Lower lobe of right lung (tissue), 2 donors: Measurements from ENCODE around the gene LGR6. TPM values are rescaled to one million over a fixed set of nuclear protein-coding genes. Genes with fewer than 3 reads are reported as not detected.

Source experiments
- ATAC-seq, 2 donors: fragments of 200-7000 bp; cut with Tn5 transposase; one replicate each; pipeline ENCODE4 v1.9.1; 2020 to 2022; ENCODE audit warnings: mild to moderate bottlenecking in 2 of 2, moderate library complexity in 2 of 2
- DNase-seq: peaks from one replicate; pipeline ENCODE4 v3.0.0-alpha.2; 2020
- H3K27ac ChIP-seq: fragments of 200-600 bp; one replicate; pipeline ENCODE4 v1.8.0; 2022
- H3K27me3 ChIP-seq: fragments of 200-600 bp; one replicate; pipeline ENCODE4 v1.8.0; 2022; ENCODE audit warnings: low read depth
- H3K36me3 ChIP-seq: fragments of 200-600 bp; one replicate; pipeline ENCODE4 v1.8.0; 2022; ENCODE audit warnings: mild to moderate bottlenecking
- H3K4me1 ChIP-seq: fragments of 200-600 bp; one replicate; pipeline ENCODE4 v1.8.0; 2022
- H3K4me3 ChIP-seq: fragments of 200-600 bp; one replicate; pipeline ENCODE4 v1.8.0; 2022; ENCODE audit warnings: mild to moderate bottlenecking
- H3K9me3 ChIP-seq: fragments of 200-600 bp; one replicate; pipeline ENCODE4 v1.8.0; 2022
- intact Hi-C: fragments of 100-400 bp; cut with DNase I; formaldehyde crosslinking; loops from one replicate; pipeline ENCODE4 v1.11.0; 2022
- total RNA-seq: library from RNA; stranded (reverse); fragmentation: NEBNext Ultra II Directional; extraction: Animal tissue kit (Norgen Biotek cat#: 25700); gene quantifications from one replicate; pipeline ENCODE4 v1.2.1, GENCODE V29; 2021
- TF ChIP-seq, protein P1 (sequence below): fragments of 200-600 bp; IDR thresholded peaks from one replicate; pipeline ENCODE4 v1.8.0; 2022; ENCODE audit warnings: antibody characterized with exemption, mild to moderate bottlenecking
- donor health status: DM: no; HTN: yes; CAD: no; lungs with severe emphysema.

The LGR6 gene
- total RNA-seq, 1 donor from 2014 or later = 1.7 TPM

DNA sequence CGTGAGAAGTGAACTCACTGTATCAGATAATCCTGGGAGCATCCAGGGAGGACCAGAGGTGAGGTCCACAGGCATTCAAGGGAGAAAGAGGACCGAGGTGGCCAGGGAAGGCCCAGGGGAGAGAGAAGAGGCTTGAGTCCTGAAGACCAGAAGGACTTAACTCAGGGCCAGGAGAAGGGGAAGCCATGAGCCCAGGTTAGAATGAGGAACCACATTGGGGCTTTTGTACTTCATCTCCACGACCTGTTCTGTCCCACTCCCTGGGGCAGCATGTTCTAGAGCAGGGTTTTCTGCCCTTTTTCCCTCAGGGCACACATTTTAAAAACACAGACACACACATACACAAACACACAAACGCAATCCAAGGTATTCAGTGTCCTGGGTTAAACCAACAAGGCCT, 8.4 kb downstream of the LGR6 start:
- no peak overlapping the region for H3K4me3 ChIP-seq
- no peaks in the 10 kb centered on the region for H3K9me3 ChIP-seq
- intact Hi-C loops = no loop called here
- H3K27ac ChIP-seq = no peak overlapping the region
- TF ChIP-seq, protein P1, sequence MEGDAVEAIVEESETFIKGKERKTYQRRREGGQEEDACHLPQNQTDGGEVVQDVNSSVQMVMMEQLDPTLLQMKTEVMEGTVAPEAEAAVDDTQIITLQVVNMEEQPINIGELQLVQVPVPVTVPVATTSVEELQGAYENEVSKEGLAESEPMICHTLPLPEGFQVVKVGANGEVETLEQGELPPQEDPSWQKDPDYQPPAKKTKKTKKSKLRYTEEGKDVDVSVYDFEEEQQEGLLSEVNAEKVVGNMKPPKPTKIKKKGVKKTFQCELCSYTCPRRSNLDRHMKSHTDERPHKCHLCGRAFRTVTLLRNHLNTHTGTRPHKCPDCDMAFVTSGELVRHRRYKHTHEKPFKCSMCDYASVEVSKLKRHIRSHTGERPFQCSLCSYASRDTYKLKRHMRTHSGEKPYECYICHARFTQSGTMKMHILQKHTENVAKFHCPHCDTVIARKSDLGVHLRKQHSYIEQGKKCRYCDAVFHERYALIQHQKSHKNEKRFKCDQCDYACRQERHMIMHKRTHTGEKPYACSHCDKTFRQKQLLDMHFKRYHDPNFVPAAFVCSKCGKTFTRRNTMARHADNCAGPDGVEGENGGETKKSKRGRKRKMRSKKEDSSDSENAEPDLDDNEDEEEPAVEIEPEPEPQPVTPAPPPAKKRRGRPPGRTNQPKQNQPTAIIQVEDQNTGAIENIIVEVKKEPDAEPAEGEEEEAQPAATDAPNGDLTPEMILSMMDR = no peak
- DNase-seq = no peak
- H3K36me3 ChIP-seq = no peaks in the 10 kb centered on the region
- no peak for ATAC-seq
- H3K4me1 ChIP-seq = no peaks in the 10 kb centered on the region
- H3K27me3 ChIP-seq = no peaks in the 10 kb centered on the region

DNA sequence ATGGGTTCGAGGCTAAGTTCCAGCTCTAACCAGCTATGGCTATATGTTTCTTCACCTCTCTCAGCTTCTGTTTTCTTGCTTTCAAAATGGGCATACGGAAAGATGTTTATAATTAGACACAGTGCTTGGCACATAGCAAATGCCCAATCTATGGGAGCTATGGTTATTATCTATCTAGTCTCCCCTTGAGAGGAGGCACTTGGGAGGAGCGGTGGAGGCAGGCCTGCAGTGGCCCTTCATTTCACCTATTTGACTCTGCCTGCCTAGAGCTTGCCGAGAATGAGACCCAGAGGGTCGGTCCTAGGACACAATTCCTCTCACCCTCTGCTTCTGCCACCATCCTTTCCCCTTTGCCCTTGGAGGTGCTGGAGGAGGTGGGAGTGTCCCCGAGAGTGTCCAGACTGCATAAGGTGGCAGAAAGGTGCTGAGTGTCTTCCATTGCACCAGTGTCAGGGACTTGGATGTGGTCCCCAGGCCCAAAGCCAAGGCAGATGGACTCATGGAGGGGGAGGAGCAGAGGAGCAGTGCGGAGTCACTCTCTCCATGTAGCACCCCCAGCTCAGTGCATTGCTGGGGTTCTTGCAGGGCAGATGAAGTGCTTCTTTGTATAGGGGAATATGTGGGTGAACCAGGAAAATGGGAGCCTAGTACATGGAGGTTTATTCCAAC, 9.0 kb downstream of the LGR6 start:
- TF ChIP-seq, protein P1 = no peak
- Histone ChIP-seq H3K36me3 (no peaks in the 10 kb centered on the region), H3K27ac (no peak overlapping the region), H3K4me1 (no peaks in the 10 kb centered on the region), H3K4me3 (no peak overlapping the region), H3K9me3 (no peaks in the 10 kb centered on the region), H3K27me3 (no peaks in the 10 kb centered on the region)
- no peak for ATAC-seq
- DNase-seq = no peak
- intact Hi-C loops = no loop called here

DNA sequence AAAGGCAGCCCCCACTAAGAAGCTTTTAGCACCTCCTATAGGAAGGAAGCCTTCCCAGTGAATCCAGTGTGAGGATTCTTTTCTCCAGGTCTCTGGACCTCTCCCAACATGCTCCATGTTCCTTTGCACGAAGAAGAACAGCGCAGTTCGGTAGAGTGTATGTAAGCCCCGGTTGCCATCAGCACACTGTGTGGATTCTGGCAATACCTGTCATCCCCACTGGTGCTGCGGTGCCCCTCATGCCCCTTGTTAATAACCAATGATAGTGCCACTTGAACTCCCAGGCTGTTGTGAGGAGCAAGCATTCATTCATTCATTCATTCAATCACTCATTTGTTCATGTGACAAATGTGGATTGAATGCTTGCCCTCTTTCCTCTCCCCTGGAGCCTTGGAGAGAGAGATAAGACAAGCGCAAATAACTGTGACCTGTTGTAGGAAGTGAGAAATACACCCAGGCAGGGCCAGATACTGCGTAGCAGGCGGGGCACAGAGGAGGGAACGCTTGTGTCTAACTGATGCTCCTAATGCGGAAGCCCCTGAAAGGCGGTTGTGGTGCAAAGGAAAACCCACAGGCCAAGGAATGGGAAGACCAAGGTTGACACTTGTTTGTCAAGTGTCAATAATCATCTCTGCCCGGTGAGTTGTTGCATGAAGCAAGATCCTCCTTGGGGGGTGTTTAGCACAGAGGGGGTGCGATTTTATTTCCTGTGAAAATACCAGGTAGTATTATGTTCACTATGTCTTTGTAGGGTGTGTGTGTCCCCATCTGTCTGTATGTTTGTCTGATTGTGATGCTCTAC, 9.8 kb downstream of the LGR6 start:
- TF ChIP-seq, protein P1 = no peak
- DNase-seq = no peak
- ATAC-seq = no peak
- intact Hi-C loops = no loop called here
- H3K9me3 ChIP-seq = no peaks in the 10 kb centered on the region
- no peaks in the 10 kb centered on the region for H3K36me3 ChIP-seq
- no peaks in the 10 kb centered on the region for H3K4me1 ChIP-seq
- H3K27me3 ChIP-seq = no peaks in the 10 kb centered on the region
- no peak overlapping the region for H3K27ac ChIP-seq
- no peak overlapping the region for H3K4me3 ChIP-seq

DNA sequence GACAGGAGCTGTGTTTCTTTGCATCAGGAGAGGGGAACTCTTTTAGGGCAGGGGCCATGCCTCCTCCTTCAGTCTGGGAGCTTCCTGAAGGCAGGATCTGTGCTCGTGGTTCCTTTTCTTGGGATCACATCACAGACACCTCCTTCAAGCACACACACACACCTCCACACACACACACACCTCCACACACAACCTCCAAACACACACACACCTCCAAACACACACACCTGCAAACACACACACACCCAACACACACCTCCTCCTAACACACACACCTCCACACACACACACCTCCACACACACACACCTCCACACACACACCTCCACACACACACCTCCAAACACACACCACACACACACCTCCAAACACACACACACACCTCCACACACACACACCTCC, 10.5 kb downstream of the LGR6 start:
- Histone ChIP-seq H3K27ac (no peak overlapping the region), H3K27me3 (no peaks in the 10 kb centered on the region), H3K9me3 (no peaks in the 10 kb centered on the region), H3K4me1 (no peaks in the 10 kb centered on the region), H3K4me3 (no peak overlapping the region), H3K36me3 (no peaks in the 10 kb centered on the region)
- intact Hi-C loops = no loop called here
- TF ChIP-seq, protein P1 = no peak
- DNase-seq (no peak), ATAC-seq (no peak)

DNA sequence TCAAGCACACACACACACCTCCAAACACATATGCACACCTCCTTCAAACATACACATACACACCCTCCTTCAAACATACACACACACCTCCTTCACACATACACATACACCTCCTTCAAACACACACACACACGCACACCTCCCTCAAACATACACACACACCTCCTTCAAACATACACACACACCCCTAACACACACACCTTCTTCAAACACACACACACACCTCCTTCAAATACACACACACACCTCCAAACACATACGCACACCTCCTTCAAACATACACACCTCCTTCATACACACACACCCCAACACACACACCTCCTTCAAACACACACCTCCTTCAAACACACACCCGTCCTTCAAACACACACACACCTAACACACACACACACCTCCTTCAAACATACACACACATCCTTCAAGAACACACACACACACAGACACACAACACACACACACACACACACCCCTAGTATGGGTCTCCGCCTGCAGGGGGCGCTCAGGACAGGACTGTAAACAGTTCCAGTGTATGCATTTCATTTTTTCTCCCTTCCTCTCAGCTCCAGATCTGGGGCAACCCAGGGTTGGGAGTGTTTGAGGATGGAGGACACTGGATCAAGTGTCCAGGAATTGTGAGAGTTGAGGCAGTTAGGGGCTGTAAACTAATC, 12.1 kb downstream of the LGR6 start:
- Histone ChIP-seq H3K27me3 (no peaks in the 10 kb centered on the region), H3K4me1 (no peaks in the 10 kb centered on the region), H3K4me3 (no peak overlapping the region), H3K9me3 (no peaks in the 10 kb centered on the region), H3K36me3 (no peaks in the 10 kb centered on the region), H3K27ac (no peak overlapping the region)
- intact Hi-C loops = no loop called here
- TF ChIP-seq, protein P1 = no peak
- DNase-seq (no peak), ATAC-seq (peak in 1 of 2 donors; percentile 39)
